ENCODE results near the gene URGCP. TPM values are rescaled to one million over a fixed set of nuclear protein-coding genes. Genes with fewer than 3 reads are reported as not detected.

Gene URGCP
- total RNA-seq, 1 donor from 2014 or later = 29.1 TPM

DNA sequence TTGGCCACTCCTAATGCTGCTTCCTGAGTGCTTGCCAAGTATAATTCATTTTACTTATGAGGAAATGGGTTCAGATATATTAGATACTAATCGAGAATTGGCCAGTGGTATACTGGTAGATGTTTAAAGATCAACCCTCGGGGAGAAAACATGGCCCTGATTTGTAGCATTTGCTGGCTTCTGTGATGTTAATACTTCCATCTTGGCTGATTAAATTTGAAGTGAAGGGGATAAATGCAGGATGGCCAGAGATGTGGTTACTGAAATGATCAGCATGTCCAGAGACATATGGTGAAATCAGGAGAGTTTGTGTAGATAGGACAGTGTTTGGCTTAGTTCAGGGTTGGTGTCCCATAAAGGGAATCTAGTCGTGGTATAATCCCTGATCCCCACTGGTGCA, 31.0 kb upstream of the URGCP start:
- TF ChIP-seq, protein P1, sequence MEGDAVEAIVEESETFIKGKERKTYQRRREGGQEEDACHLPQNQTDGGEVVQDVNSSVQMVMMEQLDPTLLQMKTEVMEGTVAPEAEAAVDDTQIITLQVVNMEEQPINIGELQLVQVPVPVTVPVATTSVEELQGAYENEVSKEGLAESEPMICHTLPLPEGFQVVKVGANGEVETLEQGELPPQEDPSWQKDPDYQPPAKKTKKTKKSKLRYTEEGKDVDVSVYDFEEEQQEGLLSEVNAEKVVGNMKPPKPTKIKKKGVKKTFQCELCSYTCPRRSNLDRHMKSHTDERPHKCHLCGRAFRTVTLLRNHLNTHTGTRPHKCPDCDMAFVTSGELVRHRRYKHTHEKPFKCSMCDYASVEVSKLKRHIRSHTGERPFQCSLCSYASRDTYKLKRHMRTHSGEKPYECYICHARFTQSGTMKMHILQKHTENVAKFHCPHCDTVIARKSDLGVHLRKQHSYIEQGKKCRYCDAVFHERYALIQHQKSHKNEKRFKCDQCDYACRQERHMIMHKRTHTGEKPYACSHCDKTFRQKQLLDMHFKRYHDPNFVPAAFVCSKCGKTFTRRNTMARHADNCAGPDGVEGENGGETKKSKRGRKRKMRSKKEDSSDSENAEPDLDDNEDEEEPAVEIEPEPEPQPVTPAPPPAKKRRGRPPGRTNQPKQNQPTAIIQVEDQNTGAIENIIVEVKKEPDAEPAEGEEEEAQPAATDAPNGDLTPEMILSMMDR (IDR thresholded peaks at IDR 0.05) = no peak
- H3K27me3 ChIP-seq = no peaks in the 10 kb centered on the region
- no peaks in the 10 kb centered on the region for H3K4me1 ChIP-seq
- H3K27ac ChIP-seq = no peak overlapping the region
- no peaks in the 10 kb centered on the region for H3K9me3 ChIP-seq
- no peak overlapping the region for H3K4me3 ChIP-seq
- no peak for ATAC-seq
- H3K36me3 ChIP-seq = no peaks in the 10 kb centered on the region
- no peak for DNase-seq
- intact Hi-C loops (cut with DNase I) = no loop called here

DNA sequence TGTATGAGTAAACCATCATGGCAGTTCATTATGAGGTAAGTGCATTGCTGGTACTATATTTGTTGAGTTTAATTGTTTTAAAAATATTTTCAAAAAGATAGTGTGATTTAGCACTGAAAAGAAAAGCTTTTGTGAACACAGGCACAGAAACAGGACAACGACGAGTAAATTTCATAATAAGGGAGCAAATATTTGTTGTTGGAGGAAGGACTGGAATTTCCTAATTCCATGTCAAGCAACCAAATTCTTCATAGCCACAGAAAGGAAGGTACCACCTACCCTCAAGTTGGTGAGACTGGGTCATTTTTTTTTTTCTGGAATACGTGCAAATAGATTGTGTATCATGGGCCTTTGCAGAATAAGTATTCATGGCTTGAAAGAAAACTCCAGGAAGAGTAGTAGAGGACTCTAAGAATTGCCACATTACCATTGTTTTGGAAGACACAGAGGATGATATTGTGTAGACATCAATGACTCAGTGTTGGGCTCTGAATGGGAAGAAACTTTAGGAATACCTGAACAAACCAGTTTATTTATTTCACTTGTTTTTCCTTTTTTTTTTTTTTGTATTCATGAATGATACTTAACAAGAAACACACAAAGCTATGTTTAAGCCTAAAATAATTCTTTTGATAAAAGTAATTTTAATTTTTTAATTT, 27.6 kb upstream of the URGCP start:
- TF ChIP-seq, protein P1 (IDR thresholded peaks at IDR 0.05) = no peak
- no peak overlapping the region for H3K4me3 ChIP-seq
- no peaks in the 10 kb centered on the region for H3K9me3 ChIP-seq
- no peak overlapping the region for H3K27ac ChIP-seq
- intact Hi-C loops (cut with DNase I) = no loop called here
- no peak for ATAC-seq
- no peaks in the 10 kb centered on the region for H3K4me1 ChIP-seq
- no peak for DNase-seq
- no peaks in the 10 kb centered on the region for H3K27me3 ChIP-seq
- no peaks in the 10 kb centered on the region for H3K36me3 ChIP-seq

DNA sequence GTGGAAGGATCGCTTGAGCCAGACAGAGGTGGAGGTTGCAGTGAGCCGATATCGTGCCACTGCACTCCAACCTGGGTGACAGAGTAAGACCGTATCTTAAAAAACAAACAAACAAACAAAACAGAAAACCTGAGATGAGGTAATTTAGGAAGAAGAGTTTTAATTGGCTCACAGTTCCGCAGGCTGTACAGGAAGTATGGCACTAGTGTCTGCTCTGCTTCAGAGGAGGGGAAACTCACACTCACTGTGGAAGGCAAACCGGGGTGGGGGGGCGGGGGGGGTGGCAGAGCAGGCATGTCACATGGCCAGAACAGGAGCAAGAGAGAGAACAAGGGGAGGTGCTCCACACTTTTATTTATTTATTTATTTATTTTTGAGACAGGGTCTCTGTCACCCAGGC, 24.9 kb upstream of the URGCP start:
- no peak overlapping the region for H3K4me3 ChIP-seq
- H3K27ac ChIP-seq = no peak overlapping the region
- H3K9me3 ChIP-seq = no peaks in the 10 kb centered on the region
- H3K4me1 ChIP-seq = peaks cover 5% of the 10 kb centered on the region
- no peak for ATAC-seq
- TF ChIP-seq, protein P1 (IDR thresholded peaks at IDR 0.05) = no peak
- intact Hi-C loops (cut with DNase I) = no loop called here
- no peaks in the 10 kb centered on the region for H3K27me3 ChIP-seq
- no peaks in the 10 kb centered on the region for H3K36me3 ChIP-seq
- no peak for DNase-seq

DNA sequence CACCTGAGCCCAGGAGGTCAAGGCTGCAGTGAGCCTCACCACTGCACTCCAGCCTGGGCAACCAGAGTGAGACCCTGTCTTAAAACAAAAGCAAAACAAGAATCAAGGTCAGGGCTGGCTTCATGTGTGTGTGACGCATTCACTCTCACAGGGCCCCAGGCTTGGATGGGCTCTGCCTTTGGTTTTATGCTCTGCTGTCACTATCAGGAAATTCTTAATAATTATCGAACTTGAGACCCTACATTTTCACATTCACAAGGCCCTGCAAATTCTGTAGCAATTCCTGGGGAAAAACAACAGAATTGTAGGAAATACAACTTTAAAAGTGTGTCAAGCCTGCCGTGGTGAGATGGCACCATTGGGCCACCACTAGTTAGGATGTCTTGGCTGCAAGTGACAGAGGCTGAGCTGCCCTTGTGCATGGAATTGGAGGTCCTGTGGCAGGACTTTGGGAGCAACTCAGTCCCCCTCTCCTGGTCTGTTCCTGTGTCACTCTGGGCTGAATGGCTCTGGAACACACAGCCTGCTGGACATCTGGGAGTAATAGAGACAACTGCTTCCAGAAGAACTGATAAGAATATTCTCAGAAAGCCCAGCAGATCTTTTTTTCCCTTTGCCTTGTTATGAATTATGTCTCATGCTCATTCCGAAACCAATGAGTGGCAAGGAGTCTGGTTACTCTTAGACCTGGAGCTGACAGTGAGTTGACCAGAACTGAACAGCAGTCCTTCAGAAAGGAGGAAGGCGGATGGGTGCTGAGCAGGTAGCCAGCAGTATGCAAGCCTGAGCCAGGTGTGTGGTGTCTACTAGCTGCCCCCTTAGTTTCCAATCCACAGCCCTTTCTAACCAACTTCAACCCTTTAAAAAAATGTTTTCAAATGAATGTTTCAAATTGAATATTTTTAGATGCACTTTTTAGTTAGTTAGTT, 23.4 kb upstream of the URGCP start:
- intact Hi-C loops (cut with DNase I) = no loop called here
- DNase-seq (no peak), ATAC-seq (no peak)
- H3K9me3 ChIP-seq = no peaks in the 10 kb centered on the region
- no peaks in the 10 kb centered on the region for H3K36me3 ChIP-seq
- H3K4me1 ChIP-seq = peaks cover 11% of the 10 kb centered on the region
- no peak overlapping the region for H3K4me3 ChIP-seq
- no peak overlapping the region for H3K27ac ChIP-seq
- TF ChIP-seq, protein P1 (IDR thresholded peaks at IDR 0.05) = no peak
- no peaks in the 10 kb centered on the region for H3K27me3 ChIP-seq

DNA sequence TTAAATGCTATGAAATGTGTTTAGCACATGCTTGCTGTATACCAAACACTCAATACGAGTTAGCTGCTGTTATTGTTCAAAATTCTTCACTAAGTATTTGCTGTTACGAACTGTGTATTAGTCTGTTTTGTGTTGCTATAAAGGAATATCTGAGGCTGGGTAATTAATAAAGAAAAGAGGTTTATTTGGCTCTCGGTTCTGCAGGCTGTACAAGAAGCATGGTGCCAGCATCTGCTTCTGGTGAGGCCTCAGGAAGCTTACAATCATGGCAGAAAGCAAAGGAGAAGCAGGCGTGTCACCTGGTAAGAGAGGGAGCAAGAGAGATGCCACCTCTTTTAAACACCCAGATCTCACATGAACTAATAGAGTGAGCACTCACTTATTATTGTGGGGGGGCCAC, 21.4 kb upstream of the URGCP start:
- TF ChIP-seq, protein P1 (IDR thresholded peaks at IDR 0.05) = no peak
- intact Hi-C loops (cut with DNase I) = no loop called here
- Histone ChIP-seq H3K4me1 (peaks cover 11% of the 10 kb centered on the region), H3K9me3 (no peaks in the 10 kb centered on the region), H3K4me3 (no peak overlapping the region), H3K27ac (no peak overlapping the region), H3K36me3 (no peaks in the 10 kb centered on the region), H3K27me3 (no peaks in the 10 kb centered on the region)
- ATAC-seq (no peak), DNase-seq (no peak)

Data from upper lobe of right lung (tissue), 1 donor.